ENCODE results near the gene LRCH1.

Gene LRCH1

GRCh38 chr13:46526100-46526735, 26.8 kb upstream of the LRCH1 start:
- H3K4me3 ChIP-seq (replicated peaks in 1 of 2; ENCODE audit: low read depth in 2 of 2, low read length in 2 of 2), result no peak overlapping the region
- TF ChIP-seq CTCF (IDR thresholded peaks at IDR 0.05; ENCODE audit: low read depth, low read length), result no peak
- DNase-seq (ENCODE audit: low read depth in 2 of 2), result no peak

GRCh38 chr13:46526740-46527139, 26.2 kb upstream of the LRCH1 start:
- DNase-seq (ENCODE audit: low read depth in 2 of 2), result no peak
- no peak for TF ChIP-seq CTCF (IDR thresholded peaks at IDR 0.05; ENCODE audit: low read depth, low read length)

GRCh38 chr13:46527237-46527636, 25.7 kb upstream of the LRCH1 start:
- H3K4me3 ChIP-seq (replicated peaks in 1 of 2; ENCODE audit: low read depth in 2 of 2, low read length in 2 of 2), result no peak overlapping the region
- no peak for TF ChIP-seq CTCF (IDR thresholded peaks at IDR 0.05; ENCODE audit: low read depth, low read length)
- DNase-seq (ENCODE audit: low read depth in 2 of 2), result no peak

More at GRCh38 chr13:46526740-46527139, 26.2 kb upstream of the LRCH1 start:
- no peak overlapping the region for H3K4me3 ChIP-seq (replicated peaks in 1 of 2; ENCODE audit: low read depth in 2 of 2, low read length in 2 of 2)

- no peak for TF ChIP-seq CTCF (IDR thresholded peaks at IDR 0.05; ENCODE audit: low read depth, low read length)
- no peak overlapping the region for H3K4me3 ChIP-seq (replicated peaks in 1 of 2; ENCODE audit: low read depth in 2 of 2, low read length in 2 of 2)
These were observed 23.6 kb upstream of the LRCH1 start for GRCh38 chr13:46529216-46529919.

GRCh38 chr13:46530084-46530935, 22.7 kb upstream of the LRCH1 start:
- no peak for TF ChIP-seq CTCF (IDR thresholded peaks at IDR 0.05; ENCODE audit: low read depth, low read length)
- peak; percentile 33 to 67 for DNase-seq (ENCODE audit: low read depth in 2 of 2)
- no peak overlapping the region for H3K4me3 ChIP-seq (replicated peaks in 1 of 2; ENCODE audit: low read depth in 2 of 2, low read length in 2 of 2)

More at GRCh38 chr13:46529216-46529919, 23.6 kb upstream of the LRCH1 start:
- DNase-seq (ENCODE audit: low read depth in 2 of 2), result no peak

- TF ChIP-seq CTCF (IDR thresholded peaks at IDR 0.05; ENCODE audit: low read depth, low read length), result no peak
- H3K4me3 ChIP-seq (replicated peaks in 1 of 2; ENCODE audit: low read depth in 2 of 2, low read length in 2 of 2), result no peak overlapping the region
- DNase-seq (ENCODE audit: low read depth in 2 of 2), result no peak
These were observed 21.0 kb upstream of the LRCH1 start for GRCh38 chr13:46531953-46532352.

All from cardiac fibroblast (primary cell).